Activated CD8-positive, alpha-beta memory T cell treated with anti-CD3 and anti-CD28 coated beads for 48 hours (primary cell): ENCODE measurements around the gene ZNF500.
"Not testable (repeated sequence)": the region's sequence is repeated elsewhere in the genome, so short reads cannot be mapped to it uniquely, and the experiment has no call there.

ENCODE experiments used
- DNase-seq, 3 experiments: peaks; one replicate each; pipeline ENCODE4 v3.0.0-alpha.2; 2020; ENCODE audit warnings: low read depth in 2 of 3, low spot score in 2 of 3

ZNF500 gene

GRCh38 chr16:4746991-4747574, 19.9 kb downstream of the ZNF500 start:
- no peak for DNase-seq

- DNase-seq, result no peak
Observed at GRCh38 chr16:4746215-4746614, 20.7 kb downstream of the ZNF500 start.

GRCh38 chr16:4745274-4745569, 21.7 kb downstream of the ZNF500 start:
- DNase-seq, result no peak

GRCh38 chr16:4744555-4745273, 22.2 kb downstream of the ZNF500 start:
- no peak for DNase-seq

GRCh38 chr16:4743226-4743878, 23.6 kb downstream of the ZNF500 start:
- no peak for DNase-seq

- not testable (repeated sequence) for DNase-seq
Observed at GRCh38 chr16:4738370-4738769, 28.6 kb downstream of the ZNF500 start.

- DNase-seq, result no peak
Observed at GRCh38 chr16:4737545-4737944, 29.4 kb downstream of the ZNF500 start.

GRCh38 chr16:4736546-4736945, 30.4 kb downstream of the ZNF500 start:
- no peak for DNase-seq

GRCh38 chr16:4734730-4735535, 32.0 kb downstream of the ZNF500 start:
- peak; percentile 79 to 89 (median 80) for DNase-seq

- DNase-seq, result peak; percentile 46 to 69 (median 57)
Observed at GRCh38 chr16:4734063-4734729, 32.8 kb downstream of the ZNF500 start, which contains the start of the genes ANKS3 and DNAAF8. TSS of gene ANKS3 (minus strand) at chr16:4734271. CDS start at chr16:4730149, 4,122 bp downstream. TSS of gene DNAAF8 (plus strand) at chr16:4734537. CDS start at chr16:4736515, 1,978 bp downstream.

- no peak for DNase-seq
Observed at GRCh38 chr16:4733747-4734062, 33.3 kb downstream of the ZNF500 start.

GRCh38 chr16:4733211-4733742, 33.7 kb downstream of the ZNF500 start:
- DNase-seq, result no peak

GRCh38 chr16:4729876-4730275, 37.1 kb downstream of the ZNF500 start:
- DNase-seq, result no peak

GRCh38 chr16:4728676-4729075, 38.3 kb downstream of the ZNF500 start:
- no peak for DNase-seq

GRCh38 chr16:4726616-4727015, 40.3 kb downstream of the ZNF500 start:
- DNase-seq, result no peak

- DNase-seq, result no peak
Observed at GRCh38 chr16:4724661-4725270, 42.2 kb downstream of the ZNF500 start.

- no peak for DNase-seq
Observed at GRCh38 chr16:4723071-4723767, 43.7 kb downstream of the ZNF500 start.

- no peak for DNase-seq
Observed at GRCh38 chr16:4718466-4718865, 48.5 kb downstream of the ZNF500 start.

GRCh38 chr16:4714996-4715395, 52.0 kb downstream of the ZNF500 start:
- DNase-seq, result no peak
